Neural cell (in vitro differentiated cells): ENCODE data around the gene C1orf115. TPM values are rescaled to one million over a fixed set of nuclear protein-coding genes. Genes with fewer than 3 reads are reported as not detected.

ENCODE experiments used
- H2AFZ ChIP-seq: fragments of 200-600, 300-800 bp; sonication (generic), shearing (Covaris generic); 2 replicates; pipeline ENCODE4 v1.6.0; 2014; ENCODE audit warnings: low read depth, mild to moderate bottlenecking, antibody characterized with exemption, low read length, moderate library complexity
- H3F3A ChIP-seq: fragments of 200-600 bp; shearing (Covaris generic); 2 replicates; pipeline ENCODE4 v1.6.1; 2016; ENCODE audit warnings: mild to moderate bottlenecking, moderate library complexity, mixed read lengths, antibody characterized with exemption, low read length; ENCODE audit not compliant: insufficient read depth, poor library complexity, severe bottlenecking
- H3K27ac ChIP-seq: fragments of 200-600, 300-800 bp; sonication (generic), shearing (Covaris generic); 2 replicates; pipeline ENCODE4 v1.5.1; 2014; ENCODE audit warnings: mild to moderate bottlenecking, low read length, moderate library complexity
- H3K27me3 ChIP-seq: fragments of 300-800, 200-600 bp; sonication (generic), shearing (Covaris generic); 2 replicates; pipeline ENCODE4 v1.6.0; 2014; ENCODE audit warnings: mild to moderate bottlenecking, low read depth, low read length, moderate library complexity; ENCODE audit not compliant: insufficient read depth
- H3K36me3 ChIP-seq: fragments of 300-800, 200-600 bp; sonication (generic), shearing (Covaris generic); 2 replicates; pipeline ENCODE4 v1.5.1; 2014; ENCODE audit warnings: mild to moderate bottlenecking, antibody characterized with exemption, low read length, moderate library complexity; ENCODE audit not compliant: insufficient read depth
- H3K4me2 ChIP-seq: fragments of 300-800, 200-600 bp; sonication (generic), shearing (Covaris generic); 2 replicates; pipeline ENCODE4 v1.6.0; 2014; ENCODE audit warnings: mild to moderate bottlenecking, low read length
- H3K4me3 ChIP-seq: fragments of 300-800, 200-600 bp; sonication (generic), shearing (Covaris generic); 2 replicates; pipeline ENCODE4 v1.5.1; 2014; ENCODE audit warnings: mild to moderate bottlenecking, low read length, moderate library complexity
- H3K79me2 ChIP-seq: fragments of 200-600 bp; shearing (Covaris generic); replicated peaks from 2 replicates; pipeline ENCODE4 v1.6.0; 2014; ENCODE audit warnings: mild to moderate bottlenecking, low read length, moderate library complexity; ENCODE audit not compliant: insufficient read depth
- H3K9ac ChIP-seq: fragments of 300-800, 200-600 bp; sonication (generic), shearing (Covaris generic); 2 replicates; pipeline ENCODE4 v1.6.1; 2016; ENCODE audit warnings: mild to moderate bottlenecking, low read length, mixed read lengths
- H3K9me2 ChIP-seq: fragments of 200-600 bp; shearing (Covaris generic); 2 replicates; pipeline ENCODE4 v1.6.1; 2016; ENCODE audit warnings: mild to moderate bottlenecking, low read length, mixed read lengths; ENCODE audit not compliant: insufficient read depth
- H3K9me3 ChIP-seq: fragments of 200-600, 300-800 bp; sonication (generic), shearing (Covaris generic); 2 replicates; pipeline ENCODE4 v1.6.1; 2016; ENCODE audit warnings: mild to moderate bottlenecking, mixed run types, low read length, moderate library complexity, mixed read lengths
- H4K20me1 ChIP-seq: fragments of 200-600 bp; shearing (Covaris generic); 2 replicates; pipeline ENCODE4 v1.6.1; 2016; ENCODE audit warnings: mild to moderate bottlenecking, mixed run types; ENCODE audit not compliant: insufficient read depth
- EP300 ChIP-seq: fragments of 450-650 bp; conservative IDR thresholded peaks from 2 replicates; pipeline ENCODE4 v1.6.1; 2014; ENCODE audit warnings: antibody characterized with exemption, mild to moderate bottlenecking, moderate library complexity; ENCODE audit not compliant: poor library complexity, severe bottlenecking
- EZH2 ChIP-seq: fragments of 200-600, 300-800 bp; shearing (Covaris generic), sonication (generic); IDR thresholded peaks from 2 replicates; pipeline ENCODE4 v1.6.1; 2014; ENCODE audit warnings: antibody characterized with exemption, low read length, borderline replicate concordance, mild to moderate bottlenecking; ENCODE audit not compliant: insufficient read depth, poor library complexity, severe bottlenecking
- MXI1 ChIP-seq: fragments of 450-650 bp; conservative IDR thresholded peaks from 2 replicates; pipeline ENCODE4 v1.6.1; 2014; ENCODE audit warnings: antibody characterized with exemption, mild to moderate bottlenecking; ENCODE audit not compliant: poor library complexity, severe bottlenecking
- POLR2AphosphoS5 ChIP-seq: IDR thresholded peaks from 2 replicates; pipeline ENCODE4 v1.6.1; 2012
- RAD21 ChIP-seq: fragments of 450-650 bp; conservative IDR thresholded peaks from 2 replicates; pipeline ENCODE4 v1.6.1; 2014; ENCODE audit warnings: antibody characterized with exemption, mild to moderate bottlenecking, moderate library complexity
- REST ChIP-seq: IDR thresholded peaks from 2 replicates; pipeline ENCODE4 v1.6.1; 2012; ENCODE audit warnings: borderline replicate concordance
- SMC3 ChIP-seq: fragments of 450-650 bp; conservative IDR thresholded peaks from 2 replicates; pipeline ENCODE4 v1.6.1; 2014; ENCODE audit warnings: antibody characterized with exemption, mild to moderate bottlenecking, moderate library complexity; ENCODE audit not compliant: poor library complexity
- TAF1 ChIP-seq: IDR thresholded peaks from 2 replicates; pipeline ENCODE4 v1.6.1; 2012; ENCODE audit warnings: low read depth
- polyA plus RNA-seq: library from polyadenylated mRNA; depleted of rRNA; stranded (reverse); fragments of >200 nt; gene quantifications from 2 replicates; pipeline ENCODE4 v1.2.3, GENCODE V29; 2014
- TF ChIP-seq, protein P1 (sequence below): fragments of 450-650 bp; IDR thresholded peaks from 2 replicates; pipeline ENCODE4 v1.5.1; 2014; ENCODE audit warnings: antibody characterized with exemption, mild to moderate bottlenecking, moderate library complexity; ENCODE audit not compliant: poor library complexity, severe bottlenecking

Gene C1orf115
- polyA plus RNA-seq, 1 donor from 2014 or later = 0.88 TPM

GRCh38 chr1:220691053-220691684 lies 1.0 kb downstream of the C1orf115 start:
- no peaks in the 10 kb centered on the region for H3F3A ChIP-seq
- H3K9ac ChIP-seq = no peak overlapping the region
- H3K9me2 ChIP-seq = no peaks in the 10 kb centered on the region
- H2AFZ ChIP-seq = no peak overlapping the region
- H3K4me2 ChIP-seq = no peak overlapping the region
- no peaks in the 10 kb centered on the region for H3K79me2 ChIP-seq
- TF ChIP-seq POLR2AphosphoS5 (no peak), REST (no peak), SMC3 (no peak), TAF1 (no peak), MXI1 (no peak), EZH2 (no peak), EP300 (no peak), RAD21 (no peak)
- TF ChIP-seq, protein P1, sequence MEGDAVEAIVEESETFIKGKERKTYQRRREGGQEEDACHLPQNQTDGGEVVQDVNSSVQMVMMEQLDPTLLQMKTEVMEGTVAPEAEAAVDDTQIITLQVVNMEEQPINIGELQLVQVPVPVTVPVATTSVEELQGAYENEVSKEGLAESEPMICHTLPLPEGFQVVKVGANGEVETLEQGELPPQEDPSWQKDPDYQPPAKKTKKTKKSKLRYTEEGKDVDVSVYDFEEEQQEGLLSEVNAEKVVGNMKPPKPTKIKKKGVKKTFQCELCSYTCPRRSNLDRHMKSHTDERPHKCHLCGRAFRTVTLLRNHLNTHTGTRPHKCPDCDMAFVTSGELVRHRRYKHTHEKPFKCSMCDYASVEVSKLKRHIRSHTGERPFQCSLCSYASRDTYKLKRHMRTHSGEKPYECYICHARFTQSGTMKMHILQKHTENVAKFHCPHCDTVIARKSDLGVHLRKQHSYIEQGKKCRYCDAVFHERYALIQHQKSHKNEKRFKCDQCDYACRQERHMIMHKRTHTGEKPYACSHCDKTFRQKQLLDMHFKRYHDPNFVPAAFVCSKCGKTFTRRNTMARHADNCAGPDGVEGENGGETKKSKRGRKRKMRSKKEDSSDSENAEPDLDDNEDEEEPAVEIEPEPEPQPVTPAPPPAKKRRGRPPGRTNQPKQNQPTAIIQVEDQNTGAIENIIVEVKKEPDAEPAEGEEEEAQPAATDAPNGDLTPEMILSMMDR = no peak
- no peaks in the 10 kb centered on the region for H3K9me3 ChIP-seq
- no peaks in the 10 kb centered on the region for H4K20me1 ChIP-seq
- no peak overlapping the region for H3K27ac ChIP-seq
- H3K27me3 ChIP-seq = peaks cover 30% of the 10 kb centered on the region
- no peaks in the 10 kb centered on the region for H3K36me3 ChIP-seq
- H3K4me3 ChIP-seq = peak overlapping the region; percentile 69

DNA sequence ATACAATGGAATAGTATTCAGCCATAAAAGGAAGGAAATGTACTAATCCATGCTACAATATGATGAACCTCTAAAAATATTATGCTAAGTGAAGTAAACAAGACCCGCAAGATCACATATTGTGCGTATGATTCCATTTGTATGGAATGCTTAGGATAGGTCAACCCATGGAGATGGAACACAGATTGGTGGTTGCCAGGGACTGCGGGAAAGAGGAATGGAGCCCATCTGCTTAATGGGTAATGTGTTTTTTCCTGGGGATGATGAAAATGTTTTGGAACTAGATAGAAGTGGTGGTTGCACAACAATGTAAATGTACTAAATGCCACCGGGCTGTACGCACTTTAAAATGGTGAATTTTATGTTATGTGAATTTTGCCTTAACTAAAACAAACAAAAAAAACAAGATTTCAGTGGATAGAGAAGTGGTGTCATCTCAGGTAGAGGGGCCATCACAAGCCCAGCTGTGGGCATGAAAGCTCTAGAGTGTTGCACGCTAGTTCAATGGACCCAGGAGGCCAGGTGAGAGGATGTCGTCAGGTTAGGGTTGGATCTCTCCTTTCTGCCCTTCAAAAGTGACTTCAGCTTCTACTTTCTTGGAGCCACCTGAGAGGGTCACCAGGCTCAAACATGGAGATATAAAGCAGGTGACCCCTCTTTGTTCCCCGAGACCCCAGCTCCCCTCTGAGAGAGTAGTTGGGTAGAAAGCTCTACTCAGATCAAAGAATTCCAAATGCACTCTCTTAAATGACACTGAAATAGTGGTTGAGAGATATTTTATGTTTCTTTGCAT lies 2.5 kb downstream of the C1orf115 start:
- no peak for TF ChIP-seq RAD21
- no peak for TF ChIP-seq EP300
- TF ChIP-seq EZH2 = no peak
- TF ChIP-seq SMC3 = no peak
- TF ChIP-seq, protein P1 = no peak
- no peak for TF ChIP-seq REST
- no peak for TF ChIP-seq POLR2AphosphoS5
- no peak for TF ChIP-seq TAF1
- TF ChIP-seq MXI1 = no peak
- Histone ChIP-seq H2AFZ (no peak overlapping the region), H3F3A (no peaks in the 10 kb centered on the region), H3K9me2 (no peaks in the 10 kb centered on the region), H3K27ac (no peak overlapping the region), H3K36me3 (no peaks in the 10 kb centered on the region), H3K79me2 (no peaks in the 10 kb centered on the region), H3K9me3 (no peaks in the 10 kb centered on the region), H3K4me3 (no peak overlapping the region), H3K9ac (no peak overlapping the region), H4K20me1 (no peaks in the 10 kb centered on the region), H3K27me3 (peaks cover 30% of the 10 kb centered on the region), H3K4me2 (no peak overlapping the region)
